IMR-90 (cell line): ENCODE data around the gene MID1. TPM values are rescaled to one million over a fixed set of nuclear protein-coding genes. Genes with fewer than 3 reads are reported as not detected.

Experiments used
- ATAC-seq: fragments of 200-7000 bp; cut with Tn5 transposase; 2 replicates; pipeline ENCODE4 v1.9.1; 2020; ENCODE audit warnings: low read depth, mild to moderate bottlenecking, moderate library complexity
- BruUV-seq: library from RNA; stranded (reverse); fragments of 400-500 nt; replicated peaks from 2 replicates; lab custom pipeline; 2021; lab: Mats Ljungman, UMichigan
- CTCF ChIA-PET: fragments of 300-600 bp; formaldehyde crosslinking; extraction: SDS; loops from one replicate; lab custom pipeline; 2021; ENCODE audit warnings: antibody characterized with exemption; lab: Yijun Ruan, JAX
- POLR2A ChIA-PET: fragments of 300-600 bp; sonication (Branson Sonifier 250); formaldehyde crosslinking; loops from one replicate; lab custom pipeline; 2022; ENCODE audit warnings: antibody characterized with exemption; ENCODE audit not compliant: unreplicated experiment; lab: Charles Lee
- DNase-seq: peaks from one replicate; pipeline ENCODE4 v3.0.0; 2013
- H2AFZ ChIP-seq: replicated peaks from 2 replicates; pipeline ENCODE3; 2013; ENCODE audit warnings: low read length, mild to moderate bottlenecking; ENCODE audit not compliant: poor library complexity
- H2AK5ac ChIP-seq: 2 replicates; pipeline ENCODE4 v1.6.1; 2013; ENCODE audit warnings: low read depth, low read length, inconsistent platforms
- H2AK9ac ChIP-seq: replicated peaks from 2 replicates; pipeline ENCODE3; 2013; ENCODE audit warnings: mild to moderate bottlenecking, low read depth, low read length, moderate library complexity; ENCODE audit not compliant: poor library complexity
- H2BK120ac ChIP-seq: 2 replicates; pipeline ENCODE4 v1.6.1; 2013; ENCODE audit warnings: low read depth, low read length, inconsistent platforms
- H2BK15ac ChIP-seq: 3 replicates; pipeline ENCODE4 v1.6.1; 2013; ENCODE audit warnings: low read depth, low read length, inconsistent platforms
- H2BK20ac ChIP-seq: 2 replicates; pipeline ENCODE4 v1.6.1; 2013; ENCODE audit warnings: low read depth, mild to moderate bottlenecking, inconsistent platforms, low read length, moderate library complexity
- H2BK5ac ChIP-seq: 2 replicates; pipeline ENCODE4 v1.6.1; 2013; ENCODE audit warnings: mild to moderate bottlenecking, low read depth, low read length, inconsistent platforms; ENCODE audit not compliant: poor library complexity, severe bottlenecking
- H3K14ac ChIP-seq: replicated peaks from 2 replicates; pipeline ENCODE4 v1.6.1; 2013; ENCODE audit warnings: low read depth, low read length, inconsistent platforms
- H3K18ac ChIP-seq: 2 replicates; pipeline ENCODE4 v1.6.1; 2013; ENCODE audit warnings: low read depth, low read length, control low read depth
- H3K23ac ChIP-seq: 2 replicates; pipeline ENCODE4 v1.6.1; 2013; ENCODE audit warnings: low read depth, low read length, inconsistent platforms
- H3K27ac ChIP-seq: 2 replicates; pipeline ENCODE4 v1.5.1; 2013; ENCODE audit warnings: mild to moderate bottlenecking, control low read depth, low read length; ENCODE audit not compliant: insufficient read depth
- H3K27me3 ChIP-seq: 2 replicates; pipeline ENCODE4 v1.6.1; 2013; ENCODE audit warnings: low read length; ENCODE audit not compliant: control insufficient read depth, insufficient read depth
- H3K36me3 ChIP-seq: 2 replicates; pipeline ENCODE4 v1.6.1; 2013; ENCODE audit warnings: low read length, mixed read lengths; ENCODE audit not compliant: control insufficient read depth, insufficient read depth
- H3K4ac ChIP-seq: 2 replicates; pipeline ENCODE4 v1.6.1; 2013; ENCODE audit warnings: low read depth, low read length, inconsistent platforms
- H3K4me1 ChIP-seq: 2 replicates; pipeline ENCODE4 v1.6.1; 2013; ENCODE audit warnings: low read length, mixed read lengths; ENCODE audit not compliant: control insufficient read depth, insufficient read depth
- H3K4me2 ChIP-seq: 2 replicates; pipeline ENCODE4 v1.6.1; 2013; ENCODE audit warnings: low read depth, mild to moderate bottlenecking, control low read depth, low read length, moderate library complexity
- H3K4me3 ChIP-seq: 2 replicates; pipeline ENCODE4 v1.5.1; 2013; ENCODE audit warnings: low read depth, mild to moderate bottlenecking, control low read depth, low read length, moderate library complexity; ENCODE audit not compliant: insufficient read depth
- H3K56ac ChIP-seq: 2 replicates; pipeline ENCODE4 v1.6.1; 2013; ENCODE audit warnings: low read length, inconsistent platforms; ENCODE audit not compliant: insufficient read depth; ENCODE audit errors: extremely low read depth
- H3K79me1 ChIP-seq, 2 experiments: 2 replicates each; pipeline ENCODE4 v1.6.1; 2013; ENCODE audit warnings: low read length in 2 of 2, inconsistent platforms in 1 of 2, low read depth in 1 of 2
- H3K9ac ChIP-seq: 2 replicates; pipeline ENCODE4 v1.6.1; 2013; ENCODE audit warnings: low read depth, low read length, control low read depth
- H3K9me1 ChIP-seq: 2 replicates; pipeline ENCODE4 v1.6.1; 2013; ENCODE audit warnings: low read length, inconsistent platforms; ENCODE audit not compliant: insufficient read depth
- H3K9me3 ChIP-seq: 2 replicates; pipeline ENCODE4 v1.6.1; 2013; ENCODE audit warnings: low read length; ENCODE audit not compliant: control insufficient read depth, insufficient read depth
- H4K20me1 ChIP-seq: 2 replicates; pipeline ENCODE4 v1.6.1; 2013; ENCODE audit warnings: low read length, inconsistent platforms; ENCODE audit not compliant: insufficient read depth
- H4K5ac ChIP-seq: 2 replicates; pipeline ENCODE4 v1.6.1; 2013; ENCODE audit warnings: mild to moderate bottlenecking, low read depth, low read length, control low read depth
- H4K8ac ChIP-seq, 2 experiments: 2 replicates each; pipeline ENCODE4 v1.6.1; 2013; ENCODE audit warnings: low read depth in 2 of 2, low read length in 2 of 2, control low read depth in 1 of 2, inconsistent platforms in 1 of 2
- H4K91ac ChIP-seq: 2 replicates; pipeline ENCODE4 v1.6.1; 2013; ENCODE audit warnings: low read depth, low read length, inconsistent platforms; ENCODE audit not compliant: insufficient read depth
- FOS ChIP-seq: fragments of 150-350 bp; IDR thresholded peaks from 2 replicates; pipeline ENCODE4 v1.6.1; 2016; ENCODE audit warnings: low read depth, low read length
- MXI1 ChIP-seq: IDR thresholded peaks from 2 replicates; pipeline ENCODE4 v1.6.1; 2012; ENCODE audit warnings: low read depth, mild to moderate bottlenecking, low read length, moderate library complexity, borderline replicate concordance
- RFX5 ChIP-seq: IDR thresholded peaks from 2 replicates; pipeline ENCODE4 v1.8.0; 2012; ENCODE audit warnings: low read depth, mild to moderate bottlenecking, low read length, moderate library complexity
- WGBS, 2 experiments: methylation state at CpG; one replicate each; pipeline versions ENCODE4 v1.1.5 to v1.1.7; 2013; ENCODE audit warnings: missing lambda C conversion rate in 2 of 2; ENCODE audit not compliant: insufficient read length in 1 of 2; ENCODE audit errors: extremely low coverage in 2 of 2; 5-methylcytosine and 5-hydroxymethylcytosine counted together
- dilution Hi-C: fragments of 300-500 bp; cut with HindIII; formaldehyde crosslinking; loops from one replicate; pipeline ENCODE4 v1.14.3; 2018; ENCODE audit warnings: low sequenced_read_pairs; ENCODE audit not compliant: unreplicated experiment
- in situ Hi-C: fragments of 300-500 bp; cut with MboI; formaldehyde crosslinking; loops from 3 replicates; pipeline ENCODE4 v1.14.3; 2019; ENCODE audit warnings: low sequenced_read_pairs, inconsistent platforms, mixed read lengths
- intact Hi-C: fragments of 100-400 bp; cut with micrococcal nuclease; formaldehyde crosslinking; loops from 2 replicates; pipeline ENCODE4 v1.10.0; 2022
- polyA plus RNA-seq, 3 experiments: library from polyadenylated mRNA; depleted of rRNA; stranded (reverse); fragments of >200 nt; gene quantifications; 2 replicates each; pipeline ENCODE4 v1.2.3, GENCODE V29; 2012; ENCODE audit warnings: low replicate concordance in 1 of 3
- total RNA-seq: library from RNA; depleted of rRNA; stranded (reverse); fragments of >200 nt; gene quantifications from 2 replicates; pipeline ENCODE4 v1.2.3, GENCODE V29; 2012
- TF ChIP-seq, protein P1 (sequence below): conservative IDR thresholded peaks from 2 replicates; pipeline ENCODE4 v1.5.1; 2012; ENCODE audit warnings: mild to moderate bottlenecking, low read depth, low read length, improper control_type of control experiment
- TF ChIP-seq, protein P2 (sequence below): fragments of 150-350 bp; IDR thresholded peaks from 2 replicates; pipeline ENCODE4 v1.6.1; 2016; ENCODE audit warnings: low read depth, mild to moderate bottlenecking, low read length, moderate library complexity, borderline replicate concordance

The MID1 gene
- total and polyA plus RNA-seq, 2 of the 4 experiments (the other 2 are of a cell fraction), result 37.2 to 106 TPM

DNA sequence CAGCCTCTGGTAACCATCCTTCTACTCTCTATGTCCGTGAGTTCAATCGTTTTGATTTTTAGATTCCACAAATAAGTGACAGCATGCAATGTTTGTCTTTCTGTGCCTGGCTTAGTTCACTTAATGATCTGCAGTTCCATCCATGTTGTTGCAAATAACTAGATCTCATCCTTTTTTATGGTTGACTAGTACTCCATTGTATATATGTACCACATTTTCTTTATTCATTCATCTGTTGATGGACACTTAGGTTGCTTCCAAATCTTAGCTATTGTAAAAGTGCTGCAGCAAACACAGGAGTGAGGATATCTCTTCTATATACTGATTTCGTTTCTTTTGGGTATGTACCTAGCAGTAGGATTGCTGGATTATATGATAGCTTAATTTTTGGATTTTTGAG, 140.9 kb downstream of the MID1 start:
- CTCF ChIA-PET, result no interaction called here

More for the DNA sequence above, 140.9 kb downstream of the MID1 start:
- Histone ChIP-seq H3K27ac (no peak overlapping the region), H3K9ac (no peak overlapping the region), H3K4ac (no peak overlapping the region), H3K36me3 (peaks cover 5% of the 10 kb centered on the region; the same call in 1 of the 2 replicates), H2BK15ac (no peak overlapping the region), H4K91ac (no peak overlapping the region), H3K18ac (no peak overlapping the region), H3K4me2 (no peak overlapping the region), H4K8ac (no peak overlapping the region), H3K56ac (no peak overlapping the region), H2BK5ac (no peak overlapping the region), H2AFZ (no peak overlapping the region), H3K9me3 (no peaks in the 10 kb centered on the region), H2BK120ac (no peak overlapping the region), H2AK5ac (no peak overlapping the region), H4K20me1 (no peaks in the 10 kb centered on the region), H3K4me3 (no peak overlapping the region), H4K5ac (no peak overlapping the region), H2AK9ac (no peak overlapping the region), H3K14ac (no peak overlapping the region), H3K9me1 (no peaks in the 10 kb centered on the region), H3K4me1 (peaks cover 6% of the 10 kb centered on the region), H3K27me3 (no peaks in the 10 kb centered on the region), H3K79me1 (peaks cover 3 to 5% of the 10 kb centered on the region in 2 experiments; a peak in 3 of 4 replicates), H3K23ac (no peak overlapping the region), H2BK20ac (no peak overlapping the region)
- 80% methylated on average over 1 of the region's 3 CpGs; no CpG with 5 or more reads in 1 of the 2 experiments for WGBS, 2 experiments
- in situ Hi-C loops, result no loop called here
- POLR2A ChIA-PET, result no interaction called here
- no TSS peak for BruUV-seq
- intact Hi-C loops, result no loop called here
- ATAC-seq, result no peak
- DNase-seq, result no peak
- dilution Hi-C loops, result no loop called here
- TF ChIP-seq FOS (no peak), RFX5 (no peak), MXI1 (no peak)
- TF ChIP-seq, protein P1, sequence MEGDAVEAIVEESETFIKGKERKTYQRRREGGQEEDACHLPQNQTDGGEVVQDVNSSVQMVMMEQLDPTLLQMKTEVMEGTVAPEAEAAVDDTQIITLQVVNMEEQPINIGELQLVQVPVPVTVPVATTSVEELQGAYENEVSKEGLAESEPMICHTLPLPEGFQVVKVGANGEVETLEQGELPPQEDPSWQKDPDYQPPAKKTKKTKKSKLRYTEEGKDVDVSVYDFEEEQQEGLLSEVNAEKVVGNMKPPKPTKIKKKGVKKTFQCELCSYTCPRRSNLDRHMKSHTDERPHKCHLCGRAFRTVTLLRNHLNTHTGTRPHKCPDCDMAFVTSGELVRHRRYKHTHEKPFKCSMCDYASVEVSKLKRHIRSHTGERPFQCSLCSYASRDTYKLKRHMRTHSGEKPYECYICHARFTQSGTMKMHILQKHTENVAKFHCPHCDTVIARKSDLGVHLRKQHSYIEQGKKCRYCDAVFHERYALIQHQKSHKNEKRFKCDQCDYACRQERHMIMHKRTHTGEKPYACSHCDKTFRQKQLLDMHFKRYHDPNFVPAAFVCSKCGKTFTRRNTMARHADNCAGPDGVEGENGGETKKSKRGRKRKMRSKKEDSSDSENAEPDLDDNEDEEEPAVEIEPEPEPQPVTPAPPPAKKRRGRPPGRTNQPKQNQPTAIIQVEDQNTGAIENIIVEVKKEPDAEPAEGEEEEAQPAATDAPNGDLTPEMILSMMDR, result no peak
- TF ChIP-seq, protein P2, sequence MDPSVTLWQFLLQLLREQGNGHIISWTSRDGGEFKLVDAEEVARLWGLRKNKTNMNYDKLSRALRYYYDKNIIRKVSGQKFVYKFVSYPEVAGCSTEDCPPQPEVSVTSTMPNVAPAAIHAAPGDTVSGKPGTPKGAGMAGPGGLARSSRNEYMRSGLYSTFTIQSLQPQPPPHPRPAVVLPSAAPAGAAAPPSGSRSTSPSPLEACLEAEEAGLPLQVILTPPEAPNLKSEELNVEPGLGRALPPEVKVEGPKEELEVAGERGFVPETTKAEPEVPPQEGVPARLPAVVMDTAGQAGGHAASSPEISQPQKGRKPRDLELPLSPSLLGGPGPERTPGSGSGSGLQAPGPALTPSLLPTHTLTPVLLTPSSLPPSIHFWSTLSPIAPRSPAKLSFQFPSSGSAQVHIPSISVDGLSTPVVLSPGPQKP, result no peak
